HG03575 (cell line): Measurements from ENCODE around the gene MACF1.

Experiments used
- ATAC-seq: cut with Tn5 transposase; IDR thresholded peaks from one replicate; pipeline ENCODE4 v1.9.1; 2021; ENCODE audit not compliant: unreplicated experiment, insufficient number of reproducible peaks, low FRiP score; ENCODE audit errors: extremely low read depth

Gene MACF1

GRCh38 chr1:39533442-39533841 is 328.9 kb downstream of the MACF1 start:
- ATAC-seq = no peak
